Uterus (tissue), 2 donors: Measurements from ENCODE around the gene LITAF.

Experiments
- POLR2A ChIP-seq, 2 donors: fragments of 450-650 bp; IDR thresholded peaks; one replicate each; pipeline ENCODE4 v1.6.1; 2016; ENCODE audit warnings: antibody characterized with exemption in 2 of 2, mild to moderate bottlenecking in 1 of 2, moderate library complexity in 1 of 2
- TF ChIP-seq, protein P1 (sequence below), 4 experiments: fragments of 200-600 bp in 2 of 4; fragments of 450-650 bp in 2 of 4; sonication (generic) in 2 of 4; IDR thresholded peaks; one replicate each; pipeline ENCODE4 v1.5.1; 2016 to 2019; ENCODE audit warnings: antibody characterized with exemption in 4 of 4, mild to moderate bottlenecking in 2 of 4, moderate library complexity in 1 of 4

DNA sequence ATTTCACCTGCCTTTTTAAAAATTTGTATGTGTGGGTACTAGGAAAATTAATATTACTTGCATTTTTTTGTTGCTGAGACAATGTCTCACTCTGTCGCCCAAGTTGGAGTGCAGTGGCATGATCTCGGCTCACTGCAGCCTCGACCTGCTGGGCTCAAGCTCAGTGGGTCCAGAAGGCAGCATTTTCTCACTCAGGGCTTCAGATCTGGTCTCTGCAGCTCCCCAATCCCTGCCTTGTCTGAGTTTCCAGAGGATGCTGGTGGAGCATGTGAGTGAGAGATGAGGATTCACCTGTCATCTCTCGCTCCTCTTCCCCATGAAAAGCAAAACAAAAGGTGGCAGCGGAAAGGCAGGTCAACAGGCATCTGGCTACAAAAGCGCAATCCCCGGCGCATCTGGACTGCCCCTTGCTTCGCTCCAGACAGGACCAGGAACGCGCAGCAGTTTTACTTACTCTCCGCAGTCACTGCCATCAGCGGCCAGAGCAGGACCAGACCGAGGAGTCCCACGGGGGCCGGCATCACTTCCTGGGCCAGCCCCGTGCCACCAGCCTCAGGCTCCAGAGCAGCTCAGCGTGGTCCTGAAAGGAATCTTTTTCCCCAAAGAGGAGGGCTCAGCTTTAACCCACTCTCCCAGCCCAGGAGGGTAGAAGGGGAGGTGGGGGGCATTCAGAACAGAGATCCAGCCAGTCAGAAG, 59.9 kb downstream of the LITAF start:
- no peak for TF ChIP-seq POLR2A (IDR thresholded peaks at IDR 0.05)
- TF ChIP-seq, protein P1, sequence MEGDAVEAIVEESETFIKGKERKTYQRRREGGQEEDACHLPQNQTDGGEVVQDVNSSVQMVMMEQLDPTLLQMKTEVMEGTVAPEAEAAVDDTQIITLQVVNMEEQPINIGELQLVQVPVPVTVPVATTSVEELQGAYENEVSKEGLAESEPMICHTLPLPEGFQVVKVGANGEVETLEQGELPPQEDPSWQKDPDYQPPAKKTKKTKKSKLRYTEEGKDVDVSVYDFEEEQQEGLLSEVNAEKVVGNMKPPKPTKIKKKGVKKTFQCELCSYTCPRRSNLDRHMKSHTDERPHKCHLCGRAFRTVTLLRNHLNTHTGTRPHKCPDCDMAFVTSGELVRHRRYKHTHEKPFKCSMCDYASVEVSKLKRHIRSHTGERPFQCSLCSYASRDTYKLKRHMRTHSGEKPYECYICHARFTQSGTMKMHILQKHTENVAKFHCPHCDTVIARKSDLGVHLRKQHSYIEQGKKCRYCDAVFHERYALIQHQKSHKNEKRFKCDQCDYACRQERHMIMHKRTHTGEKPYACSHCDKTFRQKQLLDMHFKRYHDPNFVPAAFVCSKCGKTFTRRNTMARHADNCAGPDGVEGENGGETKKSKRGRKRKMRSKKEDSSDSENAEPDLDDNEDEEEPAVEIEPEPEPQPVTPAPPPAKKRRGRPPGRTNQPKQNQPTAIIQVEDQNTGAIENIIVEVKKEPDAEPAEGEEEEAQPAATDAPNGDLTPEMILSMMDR (IDR thresholded peaks at IDR 0.05), result no peak
